A673 (cell line): ENCODE results near the gene NTN1.

Experiments
- CTCF ChIP-seq: fragments of 300-800, 200-600 bp; sonication (generic); conservative IDR thresholded peaks from 2 replicates; pipeline ENCODE4 v1.5.1; 2017; ENCODE audit warnings: low read depth, mild to moderate bottlenecking, antibody characterized with exemption, low read length, moderate library complexity, mixed read lengths
- EZH2 ChIP-seq: fragments of 200-600 bp; sonication (generic); IDR thresholded peaks from 2 replicates; pipeline ENCODE4 v1.6.1; 2017; ENCODE audit warnings: borderline replicate concordance, low read depth, mild to moderate bottlenecking, mixed read lengths, antibody characterized with exemption, low read length; ENCODE audit not compliant: poor library complexity, severe bottlenecking

GRCh38 chr17:9195961-9196670 lies 174.8 kb downstream of the NTN1 start:
- TF ChIP-seq EZH2 (no peak), CTCF (no peak)
